ENCODE results near the gene RGS10.

DNA sequence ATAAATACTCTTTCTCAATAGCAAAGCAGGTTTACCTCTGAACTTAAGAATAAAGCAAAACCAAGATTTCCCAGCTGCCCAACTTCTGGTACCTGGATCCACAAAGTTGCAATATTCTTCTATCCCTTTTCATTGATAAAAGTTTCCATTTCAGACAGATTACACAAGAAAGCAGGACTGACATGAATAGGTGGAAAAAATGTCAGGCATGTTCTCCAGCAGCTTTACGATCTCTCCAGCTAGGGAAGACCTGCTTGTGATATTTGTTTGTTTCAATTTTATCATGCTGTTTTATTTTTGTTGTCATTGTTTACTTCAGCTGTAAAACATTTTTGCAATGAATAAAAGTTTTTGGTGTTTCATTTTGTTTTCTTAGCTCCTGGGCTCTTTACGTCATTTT, 9.0 kb downstream of the RGS10 start:
- TF ChIP-seq POLR2A (IDR thresholded peaks at IDR 0.05), result no peak
- TF ChIP-seq, protein P1, sequence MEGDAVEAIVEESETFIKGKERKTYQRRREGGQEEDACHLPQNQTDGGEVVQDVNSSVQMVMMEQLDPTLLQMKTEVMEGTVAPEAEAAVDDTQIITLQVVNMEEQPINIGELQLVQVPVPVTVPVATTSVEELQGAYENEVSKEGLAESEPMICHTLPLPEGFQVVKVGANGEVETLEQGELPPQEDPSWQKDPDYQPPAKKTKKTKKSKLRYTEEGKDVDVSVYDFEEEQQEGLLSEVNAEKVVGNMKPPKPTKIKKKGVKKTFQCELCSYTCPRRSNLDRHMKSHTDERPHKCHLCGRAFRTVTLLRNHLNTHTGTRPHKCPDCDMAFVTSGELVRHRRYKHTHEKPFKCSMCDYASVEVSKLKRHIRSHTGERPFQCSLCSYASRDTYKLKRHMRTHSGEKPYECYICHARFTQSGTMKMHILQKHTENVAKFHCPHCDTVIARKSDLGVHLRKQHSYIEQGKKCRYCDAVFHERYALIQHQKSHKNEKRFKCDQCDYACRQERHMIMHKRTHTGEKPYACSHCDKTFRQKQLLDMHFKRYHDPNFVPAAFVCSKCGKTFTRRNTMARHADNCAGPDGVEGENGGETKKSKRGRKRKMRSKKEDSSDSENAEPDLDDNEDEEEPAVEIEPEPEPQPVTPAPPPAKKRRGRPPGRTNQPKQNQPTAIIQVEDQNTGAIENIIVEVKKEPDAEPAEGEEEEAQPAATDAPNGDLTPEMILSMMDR (IDR thresholded peaks at IDR 0.05), result no peak
